Vagina (tissue), 2 donors: Measurements from ENCODE around the gene NUDT1.

Source experiments
- POLR2A ChIP-seq, 2 donors: fragments of 450-650 bp; IDR thresholded peaks; one replicate each; pipeline ENCODE4 v1.6.1; 2017; ENCODE audit warnings: antibody characterized with exemption in 2 of 2, mild to moderate bottlenecking in 2 of 2, moderate library complexity in 2 of 2
- POLR2AphosphoS5 ChIP-seq, 2 donors: sonication (generic); formaldehyde crosslinking; IDR thresholded peaks; one replicate each; pipeline ENCODE4 v1.9.0; 2017; ENCODE audit warnings: antibody characterized with exemption in 2 of 2, mild to moderate bottlenecking in 2 of 2, low read depth in 1 of 2; ENCODE audit not compliant: insufficient read depth in 1 of 2
- TF ChIP-seq, protein P1 (sequence below), 3 experiments: fragments of 450-650 bp in 2 of 3; fragments of 200-600 bp in 1 of 3; sonication (generic) in 1 of 3; IDR thresholded peaks; one replicate each; pipeline ENCODE4 v1.5.1; 2017 to 2019; ENCODE audit warnings: antibody characterized with exemption in 3 of 3, mild to moderate bottlenecking in 2 of 3, moderate library complexity in 2 of 3

DNA sequence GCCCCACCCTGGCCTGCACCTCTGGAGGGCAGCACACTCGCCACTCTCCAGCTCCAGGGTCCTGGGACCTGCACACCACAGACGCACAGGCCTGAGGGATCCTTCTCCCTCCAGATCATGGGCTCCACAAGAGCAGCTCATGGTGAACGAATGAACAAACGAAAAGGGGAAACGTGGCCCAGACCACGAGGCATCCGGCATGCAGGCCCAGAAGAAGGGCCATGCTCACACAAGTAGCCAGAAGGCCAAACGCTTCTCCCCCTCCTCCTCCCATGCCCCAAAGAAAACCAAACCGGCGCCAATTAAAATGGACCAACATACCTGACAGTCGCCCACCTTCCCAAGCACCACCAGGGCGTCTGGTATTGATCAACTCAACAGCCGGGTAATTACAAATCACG lies 39.7 kb upstream of the NUDT1 start:
- TF ChIP-seq POLR2AphosphoS5 (IDR thresholded peaks at IDR 0.05; ENCODE audit: insufficient read depth in 1 of 2, low read depth in 1 of 2) (no peak), POLR2A (IDR thresholded peaks at IDR 0.05) (no peak)
- TF ChIP-seq, protein P1, sequence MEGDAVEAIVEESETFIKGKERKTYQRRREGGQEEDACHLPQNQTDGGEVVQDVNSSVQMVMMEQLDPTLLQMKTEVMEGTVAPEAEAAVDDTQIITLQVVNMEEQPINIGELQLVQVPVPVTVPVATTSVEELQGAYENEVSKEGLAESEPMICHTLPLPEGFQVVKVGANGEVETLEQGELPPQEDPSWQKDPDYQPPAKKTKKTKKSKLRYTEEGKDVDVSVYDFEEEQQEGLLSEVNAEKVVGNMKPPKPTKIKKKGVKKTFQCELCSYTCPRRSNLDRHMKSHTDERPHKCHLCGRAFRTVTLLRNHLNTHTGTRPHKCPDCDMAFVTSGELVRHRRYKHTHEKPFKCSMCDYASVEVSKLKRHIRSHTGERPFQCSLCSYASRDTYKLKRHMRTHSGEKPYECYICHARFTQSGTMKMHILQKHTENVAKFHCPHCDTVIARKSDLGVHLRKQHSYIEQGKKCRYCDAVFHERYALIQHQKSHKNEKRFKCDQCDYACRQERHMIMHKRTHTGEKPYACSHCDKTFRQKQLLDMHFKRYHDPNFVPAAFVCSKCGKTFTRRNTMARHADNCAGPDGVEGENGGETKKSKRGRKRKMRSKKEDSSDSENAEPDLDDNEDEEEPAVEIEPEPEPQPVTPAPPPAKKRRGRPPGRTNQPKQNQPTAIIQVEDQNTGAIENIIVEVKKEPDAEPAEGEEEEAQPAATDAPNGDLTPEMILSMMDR (IDR thresholded peaks at IDR 0.05) = no peak
